ENCODE results near the gene NCAPG2. TPM values are rescaled to one million over a fixed set of nuclear protein-coding genes. Genes with fewer than 3 reads are reported as not detected.

The NCAPG2 gene
- total and polyA plus RNA-seq, 4 donors = 2.9 to 9.2 (median 5.4) TPM

GRCh38 chr7:158662610-158663427, 41.8 kb downstream of the NCAPG2 start:
- no peak for DNase-seq
- Histone ChIP-seq H3K4me3 (ENCODE audit: low read length in 2 of 2) (no peak overlapping the region), H3K9me3 (ENCODE audit: control insufficient read depth, low read length) (no peaks in the 10 kb centered on the region), H3K4me1 (ENCODE audit: control insufficient read depth in 1 of 2, insufficient read depth in 2 of 2, low read length in 2 of 2) (no peaks in the 10 kb centered on the region), H3K36me3 (ENCODE audit: control insufficient read depth in 1 of 2, insufficient read depth in 2 of 2, low read length in 1 of 2) (peaks cover 0 to 1% of the 10 kb centered on the region in 2 donors), H3K27me3 (ENCODE audit: control insufficient read depth in 1 of 2, insufficient read depth in 2 of 2, low read length in 1 of 2) (no peaks in the 10 kb centered on the region), H3K27ac (ENCODE audit: low read depth in 1 of 2, low read length in 2 of 2) (no peak overlapping the region)
- intact Hi-C loops (cut with DNase I) = no loop called here
- 78 to 85% methylated on average over 14 of the region's 14 CpGs for WGBS, 2 donors
- peak; percentile 11 for ATAC-seq (ENCODE audit: low FRiP score)

DNA sequence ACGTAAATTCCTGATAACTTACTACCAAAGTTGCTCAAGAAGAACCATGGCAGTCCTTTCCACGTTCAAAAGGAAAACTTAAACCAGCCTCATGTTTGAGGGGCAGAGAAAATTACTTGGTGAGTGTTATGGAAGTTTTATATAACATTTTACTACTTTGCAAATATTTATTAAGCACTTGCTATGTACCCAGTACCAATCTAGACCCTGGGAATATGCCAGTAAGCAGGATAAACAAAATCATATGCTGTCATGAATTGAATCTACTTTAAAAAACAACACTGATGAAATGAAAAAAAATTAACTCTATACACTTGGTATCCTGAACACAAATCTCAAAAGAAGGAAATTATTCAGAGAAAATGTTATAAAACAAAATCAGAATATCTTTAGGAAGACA, 46.1 kb downstream of the NCAPG2 start:
- intact Hi-C loops (cut with DNase I) = no loop called here
- no peaks in the 10 kb centered on the region for H3K36me3 ChIP-seq (ENCODE audit: control insufficient read depth in 1 of 2, insufficient read depth in 2 of 2, low read length in 1 of 2)
- H3K27ac ChIP-seq (ENCODE audit: low read depth in 1 of 2, low read length in 2 of 2) = no peak overlapping the region
- no peak for ATAC-seq (ENCODE audit: low FRiP score)
- 80 to 86% methylated on average over 2 of the region's 2 CpGs for WGBS, 2 donors
- no peaks in the 10 kb centered on the region for H3K27me3 ChIP-seq (ENCODE audit: control insufficient read depth in 1 of 2, insufficient read depth in 2 of 2, low read length in 1 of 2)
- H3K4me1 ChIP-seq (ENCODE audit: control insufficient read depth in 1 of 2, insufficient read depth in 2 of 2, low read length in 2 of 2) = no peaks in the 10 kb centered on the region
- no peak overlapping the region for H3K4me3 ChIP-seq (ENCODE audit: low read length in 2 of 2)
- no peak for DNase-seq
- no peaks in the 10 kb centered on the region for H3K9me3 ChIP-seq (ENCODE audit: control insufficient read depth, low read length)

DNA sequence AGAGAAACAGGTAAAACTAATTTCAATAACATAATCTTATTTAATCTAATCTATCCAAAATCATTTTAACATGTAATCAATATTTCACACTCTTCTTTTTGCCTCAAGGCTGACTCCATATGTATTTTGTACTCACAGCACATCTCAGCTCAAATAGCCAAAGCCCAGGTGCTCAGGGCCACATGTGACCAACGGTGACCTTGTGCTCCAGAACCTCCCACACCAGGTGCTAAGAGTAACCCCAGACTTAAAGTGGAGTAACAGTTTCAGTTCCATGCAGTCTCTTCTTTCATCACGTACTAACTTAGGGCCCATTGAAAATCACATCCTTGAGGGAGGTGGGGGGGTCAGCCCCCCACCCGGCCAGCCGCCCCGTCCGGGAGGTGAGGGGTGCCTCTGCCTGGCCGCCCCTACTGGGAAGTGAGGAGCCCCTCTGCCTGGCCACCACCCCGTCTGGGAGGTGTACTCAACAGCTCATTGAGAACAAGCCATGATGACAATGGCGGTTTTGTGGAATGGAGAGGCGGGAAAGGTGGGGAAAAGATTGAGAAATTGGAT, 47.3 kb downstream of the NCAPG2 start:
- no peaks in the 10 kb centered on the region for H3K27me3 ChIP-seq (ENCODE audit: control insufficient read depth in 1 of 2, insufficient read depth in 2 of 2, low read length in 1 of 2)
- H3K36me3 ChIP-seq (ENCODE audit: control insufficient read depth in 1 of 2, insufficient read depth in 2 of 2, low read length in 1 of 2) = no peaks in the 10 kb centered on the region
- no peaks in the 10 kb centered on the region for H3K4me1 ChIP-seq (ENCODE audit: control insufficient read depth in 1 of 2, insufficient read depth in 2 of 2, low read length in 2 of 2)
- no peaks in the 10 kb centered on the region for H3K9me3 ChIP-seq (ENCODE audit: control insufficient read depth, low read length)
- intact Hi-C loops (cut with DNase I) = no loop called here
- DNase-seq = no peak
- H3K27ac ChIP-seq (ENCODE audit: low read depth in 1 of 2, low read length in 2 of 2) = no peak overlapping the region
- no peak for ATAC-seq (ENCODE audit: low FRiP score)
- H3K4me3 ChIP-seq (ENCODE audit: low read length in 2 of 2) = no peak overlapping the region
- 91 to 92% methylated on average over 10 of the region's 10 CpGs for WGBS, 2 donors

DNA sequence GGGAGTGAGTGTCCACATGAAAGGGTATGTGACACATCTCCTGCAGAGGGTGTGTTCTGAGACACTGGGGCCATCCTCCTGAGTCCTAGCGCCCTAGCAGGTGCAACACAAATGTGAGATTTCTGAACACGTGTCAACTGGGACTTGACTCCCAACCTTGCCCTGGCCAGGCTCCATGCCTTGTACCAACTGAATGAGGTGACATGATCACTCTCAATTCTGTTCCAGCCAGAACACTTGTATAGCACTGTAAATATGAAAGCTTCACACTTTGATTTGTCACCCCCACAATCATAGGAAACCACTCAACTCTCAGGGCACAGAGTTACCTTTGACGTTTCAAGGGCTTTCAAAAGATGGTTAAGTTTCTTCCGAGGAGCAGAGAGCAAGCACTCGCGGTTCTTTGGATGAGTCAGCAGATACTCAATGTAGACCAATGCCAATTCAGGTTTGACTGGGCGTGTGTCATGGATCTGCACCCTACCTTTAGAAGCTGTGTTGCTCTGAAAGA, 48.6 kb downstream of the NCAPG2 start:
- no peaks in the 10 kb centered on the region for H3K36me3 ChIP-seq (ENCODE audit: control insufficient read depth in 1 of 2, insufficient read depth in 2 of 2, low read length in 1 of 2)
- no peak overlapping the region for H3K27ac ChIP-seq (ENCODE audit: low read depth in 1 of 2, low read length in 2 of 2)
- intact Hi-C loops (cut with DNase I) = no loop called here
- no peak overlapping the region for H3K4me3 ChIP-seq (ENCODE audit: low read length in 2 of 2)
- no peaks in the 10 kb centered on the region for H3K27me3 ChIP-seq (ENCODE audit: control insufficient read depth in 1 of 2, insufficient read depth in 2 of 2, low read length in 1 of 2)
- ATAC-seq (ENCODE audit: low FRiP score) (no peak), DNase-seq (no peak)
- 95 to 96% methylated on average over 7 of the region's 7 CpGs for WGBS, 2 donors
- H3K4me1 ChIP-seq (ENCODE audit: control insufficient read depth in 1 of 2, insufficient read depth in 2 of 2, low read length in 2 of 2) = no peaks in the 10 kb centered on the region
- no peaks in the 10 kb centered on the region for H3K9me3 ChIP-seq (ENCODE audit: control insufficient read depth, low read length)

DNA sequence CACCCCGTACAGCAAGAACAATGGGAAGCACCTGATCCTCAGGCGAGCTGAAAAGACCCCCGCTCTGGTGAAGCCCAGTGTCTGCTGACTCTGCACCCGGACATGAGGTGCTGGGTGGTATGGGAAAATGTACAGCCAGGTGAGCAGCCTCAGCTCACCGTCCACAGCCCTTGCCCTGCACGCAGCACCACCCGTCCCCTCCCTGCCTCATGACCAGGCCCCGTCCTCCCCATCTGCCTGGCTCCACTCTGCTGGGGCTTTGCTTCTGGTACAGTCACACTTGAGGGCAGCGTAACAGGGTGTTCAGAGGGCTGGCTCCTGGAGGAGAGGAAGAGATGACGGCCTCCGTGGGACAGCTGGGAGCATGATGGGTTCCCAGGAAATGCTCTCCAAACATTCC, 49.1 kb downstream of the NCAPG2 start:
- 97 to 98% methylated on average over 11 of the region's 11 CpGs for WGBS, 2 donors

DNA sequence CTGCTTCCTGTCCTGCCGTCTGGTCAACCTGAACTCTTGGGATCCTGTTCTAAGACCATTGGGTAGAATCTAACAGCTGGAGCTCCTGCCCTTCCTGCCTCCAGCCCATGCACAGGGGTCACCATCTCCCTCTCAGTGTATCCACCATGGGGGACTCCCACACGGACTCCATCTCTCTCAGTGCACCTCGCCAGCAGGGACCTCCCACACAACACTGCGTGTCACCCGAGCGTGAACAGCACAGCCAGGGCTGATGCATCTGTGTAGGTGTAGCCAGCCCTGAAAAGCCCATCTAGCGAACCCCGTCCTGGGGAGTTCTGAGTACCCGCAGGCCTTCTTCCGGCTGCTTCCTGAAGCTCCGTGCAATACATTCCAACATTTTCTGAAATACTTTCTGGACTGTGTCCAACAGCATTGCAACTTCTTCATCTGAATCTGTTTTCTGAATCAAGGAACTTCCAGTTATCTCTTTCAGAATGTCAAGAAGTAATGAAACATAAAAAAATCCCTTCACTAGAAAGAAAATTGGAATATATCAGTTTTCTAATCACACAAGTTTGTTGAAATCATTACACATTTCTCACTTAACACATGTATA, 52.5 kb downstream of the NCAPG2 start:
- H3K27me3 ChIP-seq (ENCODE audit: control insufficient read depth in 1 of 2, insufficient read depth in 2 of 2, low read length in 1 of 2) = no peaks in the 10 kb centered on the region
- no peaks in the 10 kb centered on the region for H3K36me3 ChIP-seq (ENCODE audit: control insufficient read depth in 1 of 2, insufficient read depth in 2 of 2, low read length in 1 of 2)
- H3K9me3 ChIP-seq (ENCODE audit: control insufficient read depth, low read length) = no peaks in the 10 kb centered on the region
- H3K27ac ChIP-seq (ENCODE audit: low read depth in 1 of 2, low read length in 2 of 2) = no peak overlapping the region
- intact Hi-C loops (cut with DNase I) = no loop called here
- DNase-seq (no peak), ATAC-seq (ENCODE audit: low FRiP score) (no peak)
- H3K4me1 ChIP-seq (ENCODE audit: control insufficient read depth in 1 of 2, insufficient read depth in 2 of 2, low read length in 2 of 2) = peaks cover 1 to 3% of the 10 kb centered on the region in 2 donors
- WGBS, 2 donors = 94 to 95% methylated on average over 11 of the region's 11 CpGs
- H3K4me3 ChIP-seq (ENCODE audit: low read length in 2 of 2) = no peak overlapping the region

More for the DNA sequence above, 49.1 kb downstream of the NCAPG2 start:
- ATAC-seq (ENCODE audit: low FRiP score) (peak; percentile 66), DNase-seq (no peak)
- H3K9me3 ChIP-seq (ENCODE audit: control insufficient read depth, low read length) = no peaks in the 10 kb centered on the region
- no peak overlapping the region for H3K4me3 ChIP-seq (ENCODE audit: low read length in 2 of 2)
- H3K36me3 ChIP-seq (ENCODE audit: control insufficient read depth in 1 of 2, insufficient read depth in 2 of 2, low read length in 1 of 2) = no peaks in the 10 kb centered on the region
- intact Hi-C loops (cut with DNase I) = no loop called here
- no peak overlapping the region for H3K27ac ChIP-seq (ENCODE audit: low read depth in 1 of 2, low read length in 2 of 2)
- H3K4me1 ChIP-seq (ENCODE audit: control insufficient read depth in 1 of 2, insufficient read depth in 2 of 2, low read length in 2 of 2) = no peaks in the 10 kb centered on the region
- H3K27me3 ChIP-seq (ENCODE audit: control insufficient read depth in 1 of 2, insufficient read depth in 2 of 2, low read length in 1 of 2) = no peaks in the 10 kb centered on the region

DNA sequence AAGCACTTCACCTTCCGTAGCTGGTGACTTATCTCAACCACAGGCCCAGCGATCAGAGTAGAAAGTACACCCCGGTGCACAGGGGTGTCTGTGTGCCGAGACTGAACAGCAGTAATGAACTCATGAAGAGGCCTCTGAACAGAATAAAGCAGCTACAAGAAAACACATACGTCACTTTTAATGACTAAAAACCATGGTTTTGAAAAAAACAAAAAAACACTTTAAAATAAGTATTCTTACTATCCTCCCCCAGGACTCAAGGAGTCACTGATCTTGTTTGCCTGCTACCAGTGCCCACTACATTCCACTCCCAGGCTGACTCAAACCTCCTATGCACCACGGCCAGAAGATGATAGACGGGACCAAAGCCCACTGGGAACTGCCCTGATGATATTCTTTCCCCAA, 53.8 kb downstream of the NCAPG2 start:
- WGBS, 2 donors = 48 to 52% methylated on average over 7 of the region's 7 CpGs
- ATAC-seq (ENCODE audit: low FRiP score) (no peak), DNase-seq (no peak)
- H3K9me3 ChIP-seq (ENCODE audit: control insufficient read depth, low read length) = no peaks in the 10 kb centered on the region
- H3K27me3 ChIP-seq (ENCODE audit: control insufficient read depth in 1 of 2, insufficient read depth in 2 of 2, low read length in 1 of 2) = no peaks in the 10 kb centered on the region
- H3K36me3 ChIP-seq (ENCODE audit: control insufficient read depth in 1 of 2, insufficient read depth in 2 of 2, low read length in 1 of 2) = no peaks in the 10 kb centered on the region
- no peak overlapping the region for H3K4me3 ChIP-seq (ENCODE audit: low read length in 2 of 2)
- H3K4me1 ChIP-seq (ENCODE audit: control insufficient read depth in 1 of 2, insufficient read depth in 2 of 2, low read length in 2 of 2) = peaks cover 1 to 3% of the 10 kb centered on the region in 2 donors
- H3K27ac ChIP-seq (ENCODE audit: low read depth in 1 of 2, low read length in 2 of 2) = peak overlapping the region in 1 of 2 donors; percentile 45
- intact Hi-C loops (cut with DNase I) = no loop called here

DNA sequence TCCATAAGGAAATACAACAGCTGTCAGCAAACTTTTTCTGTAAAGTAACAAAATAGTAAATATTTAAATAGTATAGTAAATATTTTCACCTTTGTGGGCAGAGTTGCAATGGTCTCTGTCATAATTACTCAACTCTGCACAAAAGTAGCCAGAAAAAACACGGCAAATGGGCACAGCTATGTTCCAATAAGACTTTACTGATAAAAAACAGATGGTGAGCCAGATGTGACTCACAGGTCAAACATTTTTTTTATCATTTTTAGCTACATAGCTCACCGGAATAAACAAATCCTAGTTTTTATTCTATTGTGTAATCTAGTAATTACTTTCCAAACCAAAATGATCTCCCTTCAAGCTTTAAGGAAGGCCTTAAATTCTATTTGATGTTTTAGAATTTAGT, 55.3 kb downstream of the NCAPG2 start:
- Histone ChIP-seq H3K36me3 (ENCODE audit: control insufficient read depth in 1 of 2, insufficient read depth in 2 of 2, low read length in 1 of 2) (no peaks in the 10 kb centered on the region), H3K27me3 (ENCODE audit: control insufficient read depth in 1 of 2, insufficient read depth in 2 of 2, low read length in 1 of 2) (no peaks in the 10 kb centered on the region), H3K9me3 (ENCODE audit: control insufficient read depth, low read length) (no peaks in the 10 kb centered on the region), H3K27ac (ENCODE audit: low read depth in 1 of 2, low read length in 2 of 2) (no peak overlapping the region), H3K4me1 (ENCODE audit: control insufficient read depth in 1 of 2, insufficient read depth in 2 of 2, low read length in 2 of 2) (peaks cover 1 to 3% of the 10 kb centered on the region in 2 donors), H3K4me3 (ENCODE audit: low read length in 2 of 2) (no peak overlapping the region)
- DNase-seq = no peak
- ATAC-seq (ENCODE audit: low FRiP score) = peak; percentile 62
- 0 to 5% methylated on average over 2 of the region's 2 CpGs for WGBS, 2 donors
- intact Hi-C loops (cut with DNase I) = no loop called here

Data from aorta (tissue), 5 donors.